ENCODE measurements around the gene PIK3CA.
"Not testable (repeated sequence)": the region's sequence is repeated elsewhere in the genome, so short reads cannot be mapped to it uniquely, and the experiment has no call there.

The PIK3CA gene

GRCh38 chr3:179265875-179266274, 117.7 kb downstream of the PIK3CA start:
- DNase-seq = no peak

- no peak for DNase-seq
Observed at GRCh38 chr3:179266701-179267211, 118.6 kb downstream of the PIK3CA start.

- DNase-seq = no peak
Observed at GRCh38 chr3:179268400-179269051, 120.4 kb downstream of the PIK3CA start.

- DNase-seq = no peak
Observed at GRCh38 chr3:179269152-179269707, 121.1 kb downstream of the PIK3CA start.

DNA sequence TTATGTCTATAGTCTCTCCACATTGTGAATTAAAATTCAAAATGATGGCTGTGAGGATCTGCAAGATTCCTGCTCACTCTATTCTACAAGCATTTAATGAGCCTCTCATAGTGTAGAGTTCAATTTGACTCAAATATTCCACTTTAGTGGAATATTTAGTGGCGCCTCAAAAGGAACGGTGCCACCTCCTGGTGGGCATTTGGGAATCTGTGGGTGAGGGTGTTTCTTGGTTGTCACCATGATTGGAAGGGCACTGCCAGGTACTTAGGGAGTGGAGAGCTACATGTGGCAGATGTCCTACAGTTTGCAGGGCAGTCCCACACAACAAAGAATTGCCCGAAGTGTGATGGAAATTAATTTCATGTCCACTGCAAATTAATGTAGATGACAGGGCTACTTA, 124.2 kb downstream of the PIK3CA start:
- DNase-seq = no peak

- DNase-seq = not testable (repeated sequence)
Observed at GRCh38 chr3:179274434-179274833, 126.3 kb downstream of the PIK3CA start.

GRCh38 chr3:179276001-179276400, 127.8 kb downstream of the PIK3CA start:
- DNase-seq = no peak

DNA sequence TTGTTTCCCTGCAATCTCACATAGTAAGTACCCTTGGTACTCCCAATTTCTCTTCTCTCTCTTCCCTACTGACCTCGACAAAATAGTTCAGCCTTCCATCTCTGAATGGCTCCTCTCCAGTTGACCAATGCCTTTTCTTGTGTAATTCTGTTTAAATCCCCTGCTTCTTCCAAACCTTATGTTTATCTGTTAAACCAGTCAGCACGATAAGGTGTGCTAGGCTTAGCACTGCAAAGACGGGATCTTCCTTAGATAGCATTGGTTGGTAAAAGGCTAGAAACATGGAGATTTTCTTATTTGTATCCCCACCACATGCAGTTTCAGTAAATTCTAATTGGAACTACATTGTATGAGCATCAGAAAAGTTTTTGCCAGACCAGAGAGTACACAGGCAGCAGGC, 128.6 kb downstream of the PIK3CA start:
- DNase-seq = no peak

DNA sequence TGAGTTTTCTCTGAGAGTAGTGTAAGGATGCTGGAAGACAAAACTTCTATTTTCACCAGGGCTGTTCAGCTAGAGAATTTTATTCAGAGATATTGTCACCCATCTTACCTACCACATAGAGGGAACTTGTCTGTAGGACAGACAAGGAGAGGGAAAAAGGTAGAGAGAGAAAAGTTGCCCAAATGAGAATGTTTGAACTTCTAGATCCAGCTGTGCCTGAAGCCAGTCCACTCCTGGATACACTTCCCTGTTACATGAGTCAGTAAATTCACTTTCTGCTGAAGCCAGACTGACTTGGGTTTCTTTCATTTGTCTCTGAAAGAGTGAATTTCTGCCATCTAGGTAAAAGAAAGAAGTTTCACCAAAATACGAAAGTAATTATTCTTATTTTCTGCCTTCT, 130.0 kb downstream of the PIK3CA start:
- DNase-seq = no peak

DNA sequence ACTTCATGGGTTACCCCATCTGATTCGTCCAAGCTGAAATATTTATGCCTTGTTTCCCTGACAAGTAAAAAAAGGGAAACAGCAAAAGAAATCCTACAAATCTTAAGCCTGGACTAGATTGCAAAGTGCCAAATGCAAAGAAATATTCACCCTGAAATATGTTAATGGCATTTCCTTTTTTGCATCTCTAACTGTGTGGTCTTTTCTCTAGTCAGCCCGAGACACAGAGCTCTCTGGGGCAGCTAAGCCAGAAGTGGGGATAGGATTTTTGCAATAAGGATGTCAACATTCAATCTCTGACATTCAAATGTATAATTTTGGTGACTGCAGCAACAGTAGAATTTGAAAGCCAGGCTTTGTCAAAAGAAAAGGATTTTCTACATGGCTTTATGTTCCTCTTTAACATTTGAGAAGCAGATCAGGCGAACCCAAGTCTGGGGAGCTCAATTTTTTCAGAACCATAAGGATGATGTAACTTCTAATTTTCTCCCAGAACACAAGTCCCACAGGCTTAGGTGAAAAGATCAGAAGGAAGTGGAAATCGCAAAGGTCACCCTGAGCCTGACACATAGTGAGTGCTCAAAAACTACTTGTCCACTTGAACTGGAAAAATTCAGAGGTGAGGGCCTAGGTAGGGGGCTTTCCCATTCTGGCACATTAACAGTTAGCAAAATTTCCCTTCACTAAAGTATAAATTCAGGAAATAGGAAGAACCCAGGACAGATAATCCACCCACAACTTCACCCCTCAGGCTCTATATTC, 131.0 kb downstream of the PIK3CA start:
- no peak for DNase-seq

DNA sequence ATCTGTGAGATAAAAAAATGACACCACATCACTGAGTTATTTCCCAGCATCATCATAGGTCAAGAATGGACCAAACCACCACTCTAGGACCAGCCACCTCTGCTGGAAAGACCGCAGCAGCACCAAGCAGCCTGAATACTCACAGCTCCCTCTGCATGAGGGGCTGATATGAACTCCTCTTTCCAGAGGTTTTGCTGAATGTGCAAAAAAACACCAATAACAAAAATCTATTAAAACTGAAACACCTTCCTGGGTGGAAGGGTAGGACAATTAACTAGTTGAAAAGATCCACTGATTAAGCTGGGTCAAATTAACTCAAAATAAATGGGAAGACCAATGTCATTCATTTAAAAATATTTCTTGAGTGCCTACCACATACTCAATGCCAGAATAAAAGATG, 131.7 kb downstream of the PIK3CA start:
- no peak for DNase-seq

GRCh38 chr3:179281825-179282224, 133.7 kb downstream of the PIK3CA start:
- no peak for DNase-seq

DNA sequence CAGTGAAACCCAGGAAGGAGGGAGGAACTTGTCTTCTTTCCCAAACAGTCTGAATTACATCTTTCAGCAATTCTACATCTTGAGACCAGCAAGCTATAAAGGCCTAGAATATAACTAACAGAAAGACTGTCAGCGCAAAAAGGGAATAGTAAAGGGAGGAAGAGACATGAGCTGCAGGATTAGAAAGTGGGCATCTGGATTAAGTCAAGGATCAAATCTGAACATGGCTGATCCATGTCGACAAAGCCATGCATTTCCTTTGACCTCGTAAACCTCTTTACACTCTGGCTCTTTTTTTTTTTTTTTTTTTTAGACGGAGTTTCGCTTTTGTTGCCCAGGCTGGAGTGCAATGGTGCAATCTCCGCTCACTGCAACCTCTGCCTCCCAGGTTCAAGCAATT, 138.2 kb downstream of the PIK3CA start:
- DNase-seq = no peak

DNA sequence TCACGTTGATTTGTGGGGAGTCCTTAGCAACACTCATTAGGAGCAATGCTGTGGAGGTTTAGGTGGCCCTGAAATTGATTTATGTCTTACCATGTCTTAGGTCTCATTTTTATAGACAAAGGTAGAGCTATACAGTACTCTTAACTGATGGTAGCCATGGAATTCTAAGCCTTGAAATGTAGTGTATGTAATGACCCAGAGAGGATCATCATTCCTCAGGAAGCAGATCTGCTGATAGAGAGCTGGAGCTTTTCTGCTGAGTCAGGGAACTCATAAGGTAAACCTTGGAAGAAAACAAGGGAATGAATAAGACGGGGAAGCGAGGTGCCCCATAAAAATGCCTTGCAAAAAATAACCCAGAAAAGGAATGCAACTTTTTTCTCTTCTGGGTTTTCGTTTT, 140.7 kb downstream of the PIK3CA start:
- DNase-seq = no peak

GRCh38 chr3:179289295-179289694, 141.1 kb downstream of the PIK3CA start:
- no peak for DNase-seq
